Chondrocyte (in vitro differentiated cells): Measurements from ENCODE around the gene THRAP3. TPM values are rescaled to one million over a fixed set of nuclear protein-coding genes. Genes with fewer than 3 reads are reported as not detected.
A peak's percentile ranks its signal among the peaks of the same experiment; 100 is the strongest.

Experiments used
- DNase-seq: peaks from one replicate; pipeline ENCODE4 v3.0.0; 2021; ENCODE audit warnings: mixed read lengths, low spot score
- H3K27ac Mint-ChIP-seq: one replicate; pipeline ENCODE4 v1.8.0; 2021; ENCODE audit warnings: mild to moderate bottlenecking, moderate library complexity, mixed read lengths; ENCODE audit not compliant: unreplicated experiment
- H3K27me3 Mint-ChIP-seq: 2 replicates; pipeline ENCODE4 v1.8.0; 2021; ENCODE audit warnings: low read depth, mixed read lengths
- H3K36me3 Mint-ChIP-seq: 2 replicates; pipeline ENCODE4 v1.8.0; 2021; ENCODE audit warnings: low read depth, mixed read lengths
- H3K4me1 Mint-ChIP-seq: 2 replicates; pipeline ENCODE4 v1.8.0; 2021; ENCODE audit warnings: low read depth, mild to moderate bottlenecking, mixed read lengths
- H3K4me3 Mint-ChIP-seq: one replicate; pipeline ENCODE4 v1.8.0; 2021; ENCODE audit warnings: mild to moderate bottlenecking, moderate library complexity, mixed read lengths; ENCODE audit not compliant: unreplicated experiment
- H3K9me3 Mint-ChIP-seq: 2 replicates; pipeline ENCODE4 v1.8.0; 2021; ENCODE audit warnings: low read depth, mixed read lengths
- total RNA-seq: library from RNA; stranded (reverse); gene quantifications from 3 replicates; pipeline ENCODE4 v1.2.1, GENCODE V29; 2021
- TF ChIP-seq, protein P1 (sequence below): fragments of 200-600 bp; sonication (generic); IDR thresholded peaks from 2 replicates; pipeline ENCODE4 v1.5.0; 2021; ENCODE audit warnings: antibody characterized with exemption, mild to moderate bottlenecking, moderate library complexity

The THRAP3 gene
- total RNA-seq, 1 donor from 2014 or later: 106 TPM

- TF ChIP-seq, protein P1, sequence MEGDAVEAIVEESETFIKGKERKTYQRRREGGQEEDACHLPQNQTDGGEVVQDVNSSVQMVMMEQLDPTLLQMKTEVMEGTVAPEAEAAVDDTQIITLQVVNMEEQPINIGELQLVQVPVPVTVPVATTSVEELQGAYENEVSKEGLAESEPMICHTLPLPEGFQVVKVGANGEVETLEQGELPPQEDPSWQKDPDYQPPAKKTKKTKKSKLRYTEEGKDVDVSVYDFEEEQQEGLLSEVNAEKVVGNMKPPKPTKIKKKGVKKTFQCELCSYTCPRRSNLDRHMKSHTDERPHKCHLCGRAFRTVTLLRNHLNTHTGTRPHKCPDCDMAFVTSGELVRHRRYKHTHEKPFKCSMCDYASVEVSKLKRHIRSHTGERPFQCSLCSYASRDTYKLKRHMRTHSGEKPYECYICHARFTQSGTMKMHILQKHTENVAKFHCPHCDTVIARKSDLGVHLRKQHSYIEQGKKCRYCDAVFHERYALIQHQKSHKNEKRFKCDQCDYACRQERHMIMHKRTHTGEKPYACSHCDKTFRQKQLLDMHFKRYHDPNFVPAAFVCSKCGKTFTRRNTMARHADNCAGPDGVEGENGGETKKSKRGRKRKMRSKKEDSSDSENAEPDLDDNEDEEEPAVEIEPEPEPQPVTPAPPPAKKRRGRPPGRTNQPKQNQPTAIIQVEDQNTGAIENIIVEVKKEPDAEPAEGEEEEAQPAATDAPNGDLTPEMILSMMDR: no peak
- H3K27ac Mint-ChIP-seq: peak overlapping the region; percentile 5
- H3K9me3 Mint-ChIP-seq: no peaks in the 10 kb centered on the region
Measured at GRCh38 chr1:36274201-36274600, 50.0 kb downstream of the THRAP3 start.

DNA sequence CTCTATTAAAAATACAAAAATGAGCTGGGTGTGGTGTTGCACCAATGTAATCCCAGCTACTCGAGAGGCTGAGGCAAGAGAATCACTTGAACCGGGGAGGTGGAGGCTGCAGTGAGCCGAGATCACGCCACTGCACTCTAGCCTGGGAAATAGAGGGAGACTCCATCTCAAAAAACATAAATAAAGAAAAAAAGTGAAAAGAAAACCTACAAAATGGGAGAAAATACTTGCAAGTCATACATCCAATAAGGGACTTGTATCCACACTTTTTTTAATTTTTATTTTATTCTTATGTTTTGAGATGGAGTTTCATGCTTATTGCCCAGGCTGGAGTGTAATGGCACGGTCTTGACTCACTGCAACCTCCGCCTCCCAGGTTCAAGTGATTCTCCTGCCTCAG, 52.4 kb downstream of the THRAP3 start:
- TF ChIP-seq, protein P1: no peak
- no peak for DNase-seq
- H3K36me3 Mint-ChIP-seq: peaks cover 14% of the 10 kb centered on the region
- H3K27ac Mint-ChIP-seq: no peak overlapping the region
- peaks cover 17% of the 10 kb centered on the region for H3K4me1 Mint-ChIP-seq
- no peaks in the 10 kb centered on the region for H3K27me3 Mint-ChIP-seq
- H3K4me3 Mint-ChIP-seq: no peak overlapping the region
- no peaks in the 10 kb centered on the region for H3K9me3 Mint-ChIP-seq

More at GRCh38 chr1:36274201-36274600, 50.0 kb downstream of the THRAP3 start:
- DNase-seq: no peak
- peaks cover 9% of the 10 kb centered on the region for H3K4me1 Mint-ChIP-seq
- H3K4me3 Mint-ChIP-seq: no peak overlapping the region
- peaks cover 14% of the 10 kb centered on the region for H3K36me3 Mint-ChIP-seq
- no peaks in the 10 kb centered on the region for H3K27me3 Mint-ChIP-seq

DNA sequence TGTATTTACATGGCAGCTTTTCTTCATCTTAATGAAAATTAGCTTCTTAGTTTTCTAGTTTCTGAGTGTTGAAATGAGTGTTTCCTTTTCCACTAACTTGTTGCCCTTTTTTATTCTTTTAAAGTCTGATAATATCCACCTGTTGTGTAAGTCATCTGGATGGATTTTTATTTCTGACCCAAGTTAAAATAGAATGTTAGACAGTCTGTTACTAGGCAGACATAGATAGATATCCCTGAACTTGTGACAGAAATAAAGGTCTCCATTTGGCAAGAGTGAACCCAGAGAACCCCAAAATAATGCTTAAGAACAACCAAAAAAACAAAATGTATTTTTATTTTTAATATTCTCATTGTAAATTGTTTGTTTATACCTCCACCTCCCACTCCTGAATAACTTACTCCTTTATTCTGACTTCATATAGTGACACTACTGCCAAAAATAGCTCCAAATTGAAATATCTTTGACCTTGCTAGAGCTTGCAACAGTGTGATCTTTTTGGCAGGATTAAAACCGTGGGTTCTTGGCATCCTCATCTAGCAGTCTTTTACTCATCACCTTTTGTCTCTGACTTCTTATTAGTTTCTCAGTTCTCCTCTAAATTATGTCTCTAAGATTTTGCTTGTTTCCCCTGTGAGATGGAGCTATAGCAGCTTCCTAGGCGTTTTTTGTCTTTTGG, 55.0 kb downstream of the THRAP3 start:
- Mint-ChIP-seq H3K27ac (peak overlapping the region; percentile 68), H3K4me1 (peaks cover 28% of the 10 kb centered on the region), H3K9me3 (no peaks in the 10 kb centered on the region), H3K27me3 (no peaks in the 10 kb centered on the region), H3K4me3 (no peak overlapping the region), H3K36me3 (peaks cover 11% of the 10 kb centered on the region)
- TF ChIP-seq, protein P1: no peak
- DNase-seq: no peak

DNA sequence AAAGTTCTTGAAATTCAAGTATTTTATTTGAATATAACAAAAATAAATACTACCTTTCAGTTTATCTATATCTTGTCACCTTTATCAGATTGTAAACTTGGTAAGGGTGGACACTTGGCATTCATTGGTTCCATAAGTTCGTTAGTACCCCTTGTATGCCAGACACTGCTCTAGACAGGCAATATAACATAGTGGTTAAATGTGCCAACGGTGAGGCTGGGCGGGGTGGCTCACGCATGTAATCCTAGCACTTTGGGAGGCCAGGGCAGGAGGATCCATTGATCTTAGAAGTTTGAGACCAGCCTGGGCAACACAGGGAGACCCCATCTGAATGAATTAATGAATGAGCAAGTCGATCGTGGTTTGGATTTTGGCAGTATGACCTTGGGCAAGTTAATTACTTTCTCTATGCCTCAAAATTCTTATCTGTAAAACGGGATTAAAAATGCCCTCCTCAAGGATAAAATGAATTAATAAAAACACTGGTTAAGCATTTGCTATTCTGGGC, 55.6 kb downstream of the THRAP3 start:
- DNase-seq: no peak
- peaks cover 34% of the 10 kb centered on the region for H3K4me1 Mint-ChIP-seq
- TF ChIP-seq, protein P1: no peak
- peaks cover 10% of the 10 kb centered on the region for H3K36me3 Mint-ChIP-seq
- H3K27ac Mint-ChIP-seq: peak overlapping the region; percentile 68
- H3K4me3 Mint-ChIP-seq: no peak overlapping the region
- H3K9me3 Mint-ChIP-seq: no peaks in the 10 kb centered on the region
- H3K27me3 Mint-ChIP-seq: no peaks in the 10 kb centered on the region

GRCh38 chr1:36284061-36284460, 59.8 kb downstream of the THRAP3 start:
- H3K9me3 Mint-ChIP-seq: no peaks in the 10 kb centered on the region
- H3K4me1 Mint-ChIP-seq: peaks cover 36% of the 10 kb centered on the region
- H3K36me3 Mint-ChIP-seq: peaks cover 24% of the 10 kb centered on the region
- H3K27me3 Mint-ChIP-seq: no peaks in the 10 kb centered on the region
- DNase-seq: no peak
- H3K4me3 Mint-ChIP-seq: no peak overlapping the region
- TF ChIP-seq, protein P1: no peak
- peak overlapping the region; percentile 61 for H3K27ac Mint-ChIP-seq
